ENCODE results near the gene LCE1D. TPM values are rescaled to one million over a fixed set of nuclear protein-coding genes. Genes with fewer than 3 reads are reported as not detected.

LCE1D gene
- total RNA-seq, 4 donors from 2014 or later: not detected

- intact Hi-C loops (cut with DNase I; ENCODE audit: low total_unique reads): no loop called here
- Histone ChIP-seq H3K27me3 (no peaks in the 10 kb centered on the region), H3K4me1 (no peaks in the 10 kb centered on the region), H3K36me3 (no peaks in the 10 kb centered on the region), H3K9me3 (no peaks in the 10 kb centered on the region), H3K4me3 (no peak overlapping the region), H3K27ac (no peak overlapping the region)
- no peak for DNase-seq
- TF ChIP-seq EP300 (IDR thresholded peaks at IDR 0.05; ENCODE audit: low read depth) (no peak), POLR2AphosphoS5 (IDR thresholded peaks at IDR 0.05) (no peak), POLR2A (IDR thresholded peaks at IDR 0.05) (no peak), CTCF (IDR thresholded peaks at IDR 0.05) (no peak)
- 76 to 94% methylated on average over 5 to 6 of the region's 6 CpGs for WGBS, 2 donors (ENCODE audit: low coverage in 1 of 2)
- in situ Hi-C loops (cut with MboI; ENCODE audit: low pct_ligation_motif_present in 1 of 4, low pct_unique_long_range_greater_than_20kb in 1 of 4, low sequenced_read_pairs in 3 of 4): no loop called here
Measured at GRCh38 chr1:152817309-152817708, 20.8 kb downstream of the LCE1D start.

GRCh38 chr1:152823294-152823693 lies 26.8 kb downstream of the LCE1D start:
- Histone ChIP-seq H3K27me3 (no peaks in the 10 kb centered on the region), H3K9me3 (no peaks in the 10 kb centered on the region), H3K4me1 (no peaks in the 10 kb centered on the region), H3K27ac (no peak overlapping the region), H3K36me3 (no peaks in the 10 kb centered on the region), H3K4me3 (no peak overlapping the region)
- intact Hi-C loops (cut with DNase I; ENCODE audit: low total_unique reads): no loop called here
- TF ChIP-seq POLR2A (IDR thresholded peaks at IDR 0.05) (no peak), CTCF (IDR thresholded peaks at IDR 0.05) (no peak), POLR2AphosphoS5 (IDR thresholded peaks at IDR 0.05) (no peak), EP300 (IDR thresholded peaks at IDR 0.05; ENCODE audit: low read depth) (no peak)
- no peak for DNase-seq
- 29 to 44% methylated on average over 5 of the region's 5 CpGs for WGBS, 2 donors (ENCODE audit: low coverage in 1 of 2)
- in situ Hi-C loops (cut with MboI; ENCODE audit: low pct_ligation_motif_present in 1 of 4, low pct_unique_long_range_greater_than_20kb in 1 of 4, low sequenced_read_pairs in 3 of 4): no loop called here

- no peak for DNase-seq
- TF ChIP-seq CTCF (IDR thresholded peaks at IDR 0.05): no peak
- no peak for TF ChIP-seq POLR2A (IDR thresholded peaks at IDR 0.05)
- TF ChIP-seq POLR2AphosphoS5 (IDR thresholded peaks at IDR 0.05): no peak
- no peak overlapping the region for H3K4me3 ChIP-seq
- H3K9me3 ChIP-seq: no peaks in the 10 kb centered on the region
- H3K36me3 ChIP-seq: no peaks in the 10 kb centered on the region
- no peaks in the 10 kb centered on the region for H3K27me3 ChIP-seq
- H3K27ac ChIP-seq: no peak overlapping the region
- intact Hi-C loops (cut with DNase I; ENCODE audit: low total_unique reads) (no loop called here), in situ Hi-C loops (cut with MboI; ENCODE audit: low pct_ligation_motif_present in 1 of 4, low pct_unique_long_range_greater_than_20kb in 1 of 4, low sequenced_read_pairs in 3 of 4) (no loop called here)
- no peaks in the 10 kb centered on the region for H3K4me1 ChIP-seq
Measured at GRCh38 chr1:152824964-152825363, 28.4 kb downstream of the LCE1D start.

- H3K9me3 ChIP-seq: no peaks in the 10 kb centered on the region
- H3K27ac ChIP-seq: no peak within 1 kb of the TSS
- intact Hi-C loops (cut with DNase I; ENCODE audit: low total_unique reads): no loop called here
- TF ChIP-seq POLR2AphosphoS5 (IDR thresholded peaks at IDR 0.05): no peak
- no peak for TF ChIP-seq CTCF (IDR thresholded peaks at IDR 0.05)
- no peak for TF ChIP-seq EP300 (IDR thresholded peaks at IDR 0.05; ENCODE audit: low read depth)
- TF ChIP-seq POLR2A (IDR thresholded peaks at IDR 0.05): no peak
- H3K4me3 ChIP-seq: no peak within 1 kb of the TSS
- H3K4me1 ChIP-seq: no peaks in the 10 kb centered on the region
- H3K36me3 ChIP-seq: no peaks in the 10 kb centered on the region
- no peak for DNase-seq
- in situ Hi-C loops (cut with MboI; ENCODE audit: low pct_ligation_motif_present in 1 of 4, low pct_unique_long_range_greater_than_20kb in 1 of 4, low sequenced_read_pairs in 3 of 4): no loop called here
- no peaks in the 10 kb centered on the region for H3K27me3 ChIP-seq
- 78 to 80% methylated on average over 1 to 2 of the region's 2 CpGs for WGBS, 2 donors (ENCODE audit: low coverage in 1 of 2)
Measured at GRCh38 chr1:152827173-152827572, 30.7 kb downstream of the LCE1D start, which contains the start of gene LCE1A. Gene LCE1A, plus strand, starts transcription at chr1:152827473. Its CDS starts 0 bp downstream, at chr1:152827473.
